IPS-NIHi7 (cell line): Measurements from ENCODE around the gene OR3A2.
A peak's percentile ranks its signal among the peaks of the same experiment; 100 is the strongest.
"Not testable (repeated sequence)": the region's sequence is repeated elsewhere in the genome, so short reads cannot be mapped to it uniquely, and the experiment has no call there.

ENCODE experiments used
- DNase-seq: peaks from one replicate; pipeline ENCODE4 v3.0.0; 2012; ENCODE audit warnings: mixed read lengths; ENCODE audit errors: extremely low spot score

The OR3A2 gene

DNA sequence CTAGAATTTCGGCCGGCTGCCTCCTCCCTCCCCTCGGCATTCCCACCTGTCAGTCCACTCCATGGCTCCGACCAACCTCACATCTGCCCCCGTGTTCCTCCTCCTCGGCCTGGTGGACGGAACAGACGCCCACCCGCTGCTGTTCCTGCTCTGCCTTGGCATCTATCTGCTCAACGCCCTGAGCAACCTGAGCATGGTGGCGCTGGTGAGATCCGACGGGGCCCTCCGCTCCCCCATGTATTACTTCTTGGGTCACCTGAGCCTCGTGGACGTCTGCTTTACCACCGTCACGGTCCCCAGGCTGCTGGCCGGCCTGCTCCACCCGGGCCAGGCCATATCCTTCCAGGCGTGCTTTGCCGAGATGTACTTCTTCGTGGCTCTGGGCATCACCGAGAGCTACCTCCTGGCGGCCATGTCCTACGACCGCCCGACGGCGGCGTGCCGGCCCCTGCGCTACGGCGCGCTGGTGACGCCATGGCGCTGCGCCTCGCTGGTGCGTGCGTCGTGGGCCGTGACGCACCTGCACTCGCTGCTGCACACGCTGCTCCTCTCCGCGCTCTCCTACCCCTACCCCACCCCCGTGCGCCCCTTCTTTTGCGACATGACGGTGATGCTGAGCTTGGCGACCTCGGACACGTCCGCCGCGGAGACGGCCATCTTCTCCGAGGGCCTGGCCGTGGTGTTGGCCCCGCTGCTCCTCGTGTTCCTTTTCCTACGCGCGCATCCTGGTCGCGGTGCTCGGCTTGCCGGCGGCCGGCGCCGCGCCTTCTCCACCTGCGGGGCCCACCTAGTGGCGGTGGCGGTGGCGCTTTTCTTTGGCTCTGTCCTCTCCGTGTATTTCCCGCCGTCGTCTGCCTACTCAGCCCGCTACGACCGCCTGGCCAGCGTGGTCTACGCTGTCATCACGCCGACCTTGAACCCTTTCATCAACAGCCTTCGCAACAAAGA, at the start of gene OR3A2:
OR3A2 (minus strand) TSS at position 440 of the 948 bp plus-strand sequence.
- DNase-seq = peak; percentile 46

DNA sequence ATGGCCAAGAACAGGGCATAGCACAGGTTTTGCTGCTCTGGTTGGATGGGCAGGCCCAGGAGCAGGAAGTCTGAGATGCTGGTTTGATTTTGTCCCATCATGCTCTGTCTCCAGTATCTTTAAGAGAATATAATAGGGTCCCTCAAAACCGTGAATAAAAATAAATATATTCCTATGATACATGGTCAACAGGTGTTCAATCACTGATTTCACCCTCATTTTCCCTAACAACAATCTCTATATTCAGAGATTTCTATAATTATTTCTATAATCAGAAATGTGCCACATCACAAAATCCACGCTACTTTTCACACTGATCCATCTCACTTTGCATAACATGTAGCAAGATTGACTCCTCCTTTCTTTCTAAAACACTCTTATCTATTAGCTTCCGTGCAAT, 47.6 kb upstream of the OR3A2 start, which contains the start of gene OR1E2:
OR1E2 (minus strand) TSS at position 101 of the 400 bp plus-strand sequence; CDS start at position 101, 0 bp downstream.
- no peak for DNase-seq

DNA sequence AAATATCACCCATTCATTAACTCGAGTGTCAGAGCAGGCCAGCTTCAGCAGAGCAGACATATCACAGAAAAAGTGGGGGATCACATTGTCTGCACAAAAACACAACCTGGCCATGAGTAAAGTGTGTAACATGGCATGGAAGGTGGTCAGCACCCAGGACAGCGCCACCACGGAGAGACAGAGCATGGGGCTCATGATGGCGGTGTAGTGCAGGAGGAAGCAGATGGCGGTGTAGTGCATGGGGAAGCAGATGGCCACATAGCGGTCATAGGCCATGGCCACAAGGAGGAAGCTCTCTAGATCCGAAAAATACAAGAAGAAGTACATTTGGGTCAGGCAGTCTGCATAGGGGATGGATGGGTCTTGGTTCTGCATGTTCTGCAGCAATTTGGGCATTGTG, 47.1 kb upstream of the OR3A2 start:
- peak; percentile 36 for DNase-seq

DNA sequence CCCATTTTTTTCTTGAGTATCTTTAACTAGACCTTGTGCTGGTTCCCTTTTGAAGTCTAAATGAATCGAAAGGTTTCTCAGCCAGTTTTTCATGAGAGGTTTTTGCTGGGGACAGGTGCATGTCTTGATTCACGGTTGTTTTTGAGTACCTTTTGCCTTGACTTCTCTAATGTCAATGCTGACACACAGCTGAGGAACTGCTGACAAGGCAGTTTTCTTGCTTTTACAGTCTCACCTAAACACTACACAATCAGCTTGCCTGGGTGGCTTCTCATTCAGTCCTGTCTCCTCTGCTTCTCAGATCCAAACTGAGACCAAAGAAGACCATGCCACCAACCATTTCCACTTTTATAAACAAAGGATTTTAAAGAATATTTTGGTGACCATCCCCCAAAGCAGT, 32.1 kb upstream of the OR3A2 start:
- no peak for DNase-seq

DNA sequence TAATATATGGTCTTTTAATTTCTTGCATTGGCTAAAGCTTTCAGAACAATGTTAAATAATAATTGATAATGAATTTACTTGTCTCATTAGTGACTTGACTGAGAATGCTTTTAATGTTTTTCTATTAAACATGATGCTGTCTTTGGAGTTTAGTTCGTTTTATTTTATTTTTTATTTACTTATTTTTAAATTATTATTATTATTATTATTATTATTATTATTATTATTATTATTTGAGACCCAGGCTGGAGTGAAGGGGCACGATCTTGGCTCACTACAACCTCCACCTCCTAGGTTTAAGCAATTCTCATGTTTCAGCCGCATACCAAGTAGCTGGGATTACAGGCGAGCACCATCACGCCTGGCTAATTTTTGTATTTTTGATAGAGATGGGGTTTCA, 29.5 kb upstream of the OR3A2 start:
- DNase-seq = no peak

DNA sequence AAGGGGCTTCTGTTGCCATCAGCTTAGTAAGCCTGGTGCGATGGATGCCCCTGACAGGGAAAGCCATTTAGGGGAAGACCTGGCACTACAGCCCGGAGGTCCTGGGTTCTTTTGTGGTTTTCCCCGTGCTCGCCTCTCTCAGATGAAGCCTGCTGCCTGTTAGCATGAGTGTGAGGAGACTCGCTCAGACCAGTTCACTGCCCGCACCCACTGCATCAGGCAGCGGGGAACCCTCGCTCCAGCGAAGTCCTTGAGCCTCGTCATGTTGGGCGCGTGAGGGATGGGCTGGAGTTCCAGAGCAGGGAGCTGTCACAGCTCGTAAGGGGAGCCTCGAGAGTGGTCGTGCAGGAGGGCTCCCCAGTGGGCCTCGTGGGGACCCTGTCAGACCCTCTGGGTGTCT, 26.1 kb upstream of the OR3A2 start:
- DNase-seq = not testable (repeated sequence)

DNA sequence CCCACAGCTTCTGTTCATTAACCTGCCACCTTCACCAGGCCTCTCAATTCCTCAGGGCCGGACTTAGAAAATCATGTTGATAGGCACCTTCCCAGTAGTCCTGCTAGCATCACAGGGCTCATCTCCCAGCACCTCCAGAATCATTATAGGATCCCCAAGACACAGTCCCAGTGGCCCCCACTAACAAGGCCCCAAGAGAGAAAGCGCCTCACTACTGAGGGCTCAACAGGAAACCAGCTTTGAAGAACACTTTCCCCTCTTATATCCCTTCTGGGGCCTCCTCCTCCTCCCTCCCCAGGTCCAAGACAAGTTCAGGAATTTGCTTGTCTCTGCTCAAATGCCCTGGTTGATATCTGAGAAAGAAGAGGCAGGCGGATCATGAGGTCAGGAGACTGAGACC, 25.0 kb upstream of the OR3A2 start, which contains the start of gene OR3A3:
OR3A3 (plus strand) TSS at position 301 of the 400 bp plus-strand sequence.
- DNase-seq = no peak

DNA sequence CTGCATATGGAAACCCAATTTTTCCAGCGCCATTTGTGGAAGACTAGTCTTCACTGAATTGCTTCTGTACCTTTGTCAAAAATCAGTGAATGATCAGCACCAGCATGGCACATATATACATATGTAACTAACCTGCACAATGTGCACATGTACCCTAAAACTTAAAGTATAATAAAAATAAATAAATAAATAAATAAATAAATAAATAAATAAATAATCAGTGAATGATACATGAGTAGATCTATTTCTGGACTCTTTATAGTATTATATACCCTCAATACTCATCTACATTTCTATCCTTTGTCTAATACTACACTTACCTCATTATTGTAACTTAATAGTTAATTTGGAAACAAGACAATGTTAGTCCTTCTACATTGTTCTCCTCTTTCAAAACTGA, 17.7 kb upstream of the OR3A2 start:
- not testable (repeated sequence) for DNase-seq

DNA sequence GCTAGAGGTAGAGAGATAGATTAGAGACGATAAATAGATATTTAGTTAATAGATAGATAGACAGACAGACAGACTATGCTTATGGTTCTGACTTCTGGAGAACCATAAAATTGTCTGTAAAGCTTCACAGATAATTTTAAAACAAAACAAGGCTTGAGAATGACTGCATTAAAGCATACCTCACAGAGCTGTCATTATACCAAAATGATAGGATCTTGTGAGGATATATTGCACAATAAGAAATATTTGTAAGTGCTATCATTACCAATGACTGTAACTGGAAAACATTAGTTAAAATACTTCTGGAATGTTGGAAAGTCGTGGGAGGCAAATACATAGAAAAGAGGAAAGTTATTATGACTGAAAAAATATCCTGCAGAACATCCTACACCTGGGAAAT, 15.7 kb upstream of the OR3A2 start:
- DNase-seq = no peak

DNA sequence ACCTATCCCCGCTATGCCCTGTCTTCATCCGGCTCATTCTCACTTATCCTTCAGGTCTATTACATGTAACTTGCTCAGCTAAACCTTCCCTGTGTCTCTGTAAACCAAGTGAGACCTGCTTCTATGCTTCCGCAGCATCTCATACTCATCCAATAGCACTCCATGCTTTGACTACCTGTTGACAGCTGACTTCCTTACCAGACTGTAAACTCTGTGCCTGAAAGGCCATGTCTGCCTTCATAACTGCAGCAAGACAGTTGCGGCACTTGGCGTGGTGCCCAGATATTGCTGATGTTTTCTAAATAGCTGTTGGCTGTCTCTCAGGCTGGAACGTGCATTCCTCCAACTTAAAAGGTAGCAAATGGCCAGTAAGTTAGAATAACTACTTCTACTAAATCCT, 13.9 kb upstream of the OR3A2 start:
- DNase-seq = no peak

DNA sequence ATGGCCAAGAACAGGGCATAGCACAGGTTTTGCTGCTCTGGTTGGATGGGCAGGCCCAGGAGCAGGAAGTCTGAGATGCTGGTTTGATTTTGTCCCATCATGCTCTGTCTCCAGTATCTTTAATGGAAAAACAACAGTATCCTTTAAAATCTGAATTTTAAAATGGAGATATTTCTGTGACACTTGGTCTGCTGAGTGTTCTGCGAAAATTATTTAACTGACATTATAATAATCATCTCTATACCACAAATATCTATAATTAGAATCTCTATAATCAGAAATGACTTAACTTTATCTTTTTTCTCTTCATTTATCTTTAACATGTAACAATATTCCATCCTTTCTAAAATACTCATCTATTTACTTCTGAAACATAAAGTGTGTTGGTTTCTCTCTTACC, 12.2 kb upstream of the OR3A2 start, which contains the start of gene OR1E1:
OR1E1 (minus strand) TSS at position 101 of the 400 bp plus-strand sequence; CDS start at position 101, 0 bp downstream.
- DNase-seq = no peak

DNA sequence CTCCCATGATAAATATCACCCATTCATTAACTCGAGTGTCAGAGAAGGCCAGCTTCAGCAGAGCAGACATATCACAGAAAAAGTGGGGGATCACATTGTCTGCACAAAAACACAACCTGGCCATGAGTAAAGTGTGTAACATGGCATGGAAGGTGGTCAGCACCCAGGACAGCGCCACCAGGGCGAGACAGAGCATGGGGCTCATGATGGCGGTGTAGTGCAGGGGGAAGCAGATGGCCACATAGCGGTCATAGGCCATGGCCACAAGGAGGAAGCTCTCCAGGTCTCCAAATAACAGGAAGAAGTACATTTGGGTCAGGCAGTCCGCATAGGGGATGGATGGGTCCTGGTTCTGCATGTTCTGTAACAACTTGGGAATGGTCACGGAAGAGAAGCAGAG, 11.7 kb upstream of the OR3A2 start:
- DNase-seq = not testable (repeated sequence)

DNA sequence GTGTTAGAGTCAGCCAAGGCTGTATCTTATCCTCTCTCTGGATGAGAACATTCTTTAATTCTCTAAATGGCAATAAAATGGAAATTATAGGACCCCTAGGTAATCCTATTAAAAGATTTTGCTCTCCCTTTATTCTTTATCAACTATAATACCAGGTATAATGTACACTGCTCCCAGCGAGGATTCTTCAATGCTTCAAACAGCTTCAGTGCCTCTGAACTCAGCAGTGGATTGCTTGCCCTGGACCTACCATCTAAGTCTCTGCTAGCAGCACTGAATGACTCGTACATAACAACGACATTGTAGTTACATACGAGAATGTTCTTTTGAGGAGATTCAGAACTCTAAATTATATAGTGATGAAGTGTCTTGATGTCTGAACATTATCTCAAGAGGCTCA, 3.7 kb upstream of the OR3A2 start:
- peak; percentile 1 for DNase-seq

DNA sequence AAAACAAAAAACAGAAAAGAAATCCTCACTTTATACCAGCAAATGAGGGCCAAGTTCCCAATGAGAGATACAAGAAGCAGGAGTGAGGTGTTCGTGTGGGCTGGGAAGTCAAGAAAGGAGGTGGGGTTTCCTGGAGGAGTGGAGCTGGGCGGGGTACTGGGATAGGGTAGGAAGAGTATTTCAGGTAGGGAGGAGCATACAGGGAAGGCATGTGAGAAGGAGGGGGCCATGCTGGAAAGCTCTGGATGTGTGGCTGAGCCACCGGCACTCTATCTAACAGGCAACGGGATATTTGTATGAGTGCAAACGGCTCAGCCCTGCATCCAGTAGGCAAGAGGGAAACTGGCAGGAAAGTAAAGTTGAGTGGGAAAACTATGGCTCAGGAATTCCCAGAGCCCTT, 4.2 kb downstream of the OR3A2 start:
- peak; percentile 10 for DNase-seq

DNA sequence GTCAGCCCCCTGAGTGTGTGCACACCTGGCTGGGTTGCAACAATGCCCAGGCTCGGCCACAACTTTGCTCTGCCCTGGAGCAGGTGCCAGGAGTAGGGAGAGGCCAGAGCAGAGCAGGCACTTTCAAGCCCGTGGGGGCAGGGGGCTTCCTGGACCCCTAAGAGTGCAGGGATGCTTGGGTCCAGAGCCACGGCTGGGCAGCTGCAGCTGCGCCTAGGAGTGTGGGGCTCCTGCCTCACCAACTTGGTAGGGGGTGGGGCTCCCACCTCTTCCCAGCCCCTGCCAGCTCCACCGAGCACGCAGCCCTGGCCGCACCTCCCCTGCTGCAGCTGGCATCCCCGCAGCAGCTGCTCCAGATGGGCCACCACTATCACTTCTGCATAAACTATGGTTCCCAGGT, 7.8 kb downstream of the OR3A2 start:
- no peak for DNase-seq

DNA sequence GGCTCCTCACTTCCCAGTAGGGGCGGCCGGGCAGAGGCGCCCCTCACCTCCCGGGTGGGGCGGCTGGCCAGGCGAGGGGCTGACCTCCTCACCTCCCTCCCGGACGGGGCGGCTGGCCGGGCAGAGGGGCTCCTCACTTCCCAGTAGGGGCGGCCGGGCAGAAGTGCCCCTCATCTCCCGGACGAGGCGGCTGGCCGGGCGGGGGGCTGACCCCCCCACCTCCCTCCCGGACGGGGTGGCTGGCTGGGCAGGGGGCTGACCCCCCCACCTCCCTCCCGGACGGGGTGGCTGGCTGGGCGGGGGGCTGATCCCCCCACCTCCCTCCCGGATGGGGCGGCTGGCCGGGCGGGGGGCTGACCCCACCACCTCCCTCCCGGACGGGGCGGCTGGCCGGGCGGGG, 14.9 kb downstream of the OR3A2 start:
- DNase-seq = not testable (repeated sequence)

DNA sequence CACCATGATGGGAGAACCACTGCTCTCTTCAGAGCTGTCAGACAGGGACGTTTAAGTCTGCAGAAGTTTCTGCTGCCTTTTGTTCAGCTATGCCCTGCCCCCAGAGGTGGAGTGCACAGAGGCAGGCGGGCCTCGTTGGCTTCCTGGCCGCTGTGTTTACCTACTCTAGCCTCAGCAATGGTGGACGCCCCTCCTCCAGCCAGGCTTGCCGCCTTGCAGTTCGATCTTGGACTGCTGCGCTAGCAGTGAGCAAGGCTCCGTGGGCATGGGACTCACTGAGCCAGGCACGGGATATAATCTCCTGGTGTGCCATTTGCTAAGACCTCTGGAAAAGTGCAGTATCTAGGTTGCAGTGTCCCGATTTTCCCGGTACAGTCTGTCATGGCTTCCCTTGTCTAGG, 43.3 kb downstream of the OR3A2 start:
- not testable (repeated sequence) for DNase-seq

DNA sequence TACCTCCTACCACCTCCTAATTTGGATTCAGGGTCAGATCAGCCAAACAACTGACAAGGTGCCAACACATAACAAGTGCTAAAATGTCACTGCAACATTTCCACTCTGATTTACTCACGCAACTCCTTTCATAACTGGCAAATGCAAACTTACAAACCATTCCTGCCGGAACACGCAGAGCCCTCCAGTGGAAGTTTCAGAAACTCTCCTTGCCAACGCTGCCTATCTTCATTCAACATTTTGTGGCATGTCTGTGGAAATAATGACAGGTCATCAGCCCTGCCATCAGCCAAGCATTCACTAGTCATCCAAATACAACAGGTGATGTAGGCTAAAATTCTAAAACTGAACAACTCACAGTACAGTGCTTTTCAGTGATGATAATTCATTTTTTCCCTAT, 50.2 kb downstream of the OR3A2 start:
- no peak for DNase-seq

DNA sequence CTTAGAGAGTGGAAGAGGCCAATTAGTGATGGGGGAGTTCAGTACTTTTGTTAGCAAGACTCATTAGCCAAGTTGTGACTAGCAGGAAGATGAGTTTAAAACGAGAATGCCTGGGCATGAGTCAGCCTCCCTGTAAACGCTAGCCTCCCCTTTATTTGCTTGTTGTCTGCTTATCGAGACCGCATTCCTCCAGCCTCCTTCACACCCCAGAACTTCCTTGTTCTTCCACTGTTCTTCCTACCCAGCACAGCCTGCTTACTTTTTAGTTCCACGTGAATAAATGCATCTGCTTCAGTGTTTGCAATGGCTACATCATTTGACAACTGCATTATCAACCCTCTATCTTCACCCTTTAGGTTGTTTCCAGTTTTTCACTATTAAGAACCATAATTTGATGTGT, 67.8 kb downstream of the OR3A2 start:
- no peak for DNase-seq

DNA sequence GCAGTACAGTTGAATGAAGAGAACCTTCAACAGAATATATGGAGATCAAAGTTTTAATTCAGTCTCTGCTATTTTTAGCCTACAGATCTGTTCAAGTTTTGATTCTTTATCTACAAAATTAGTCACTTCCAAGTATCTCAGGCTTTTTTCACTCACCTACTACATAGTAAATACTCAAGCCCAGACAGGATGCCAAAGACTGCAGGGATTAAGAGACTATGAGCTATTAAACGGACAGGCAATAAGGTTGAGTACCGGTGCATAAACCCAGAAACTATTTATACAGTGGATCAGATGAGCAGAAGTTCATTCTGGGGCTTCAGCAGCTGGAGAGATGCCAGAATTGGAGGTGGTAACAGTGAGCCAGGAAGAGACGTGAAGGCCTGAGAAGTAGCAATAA, 69.3 kb downstream of the OR3A2 start:
- no peak for DNase-seq

DNA sequence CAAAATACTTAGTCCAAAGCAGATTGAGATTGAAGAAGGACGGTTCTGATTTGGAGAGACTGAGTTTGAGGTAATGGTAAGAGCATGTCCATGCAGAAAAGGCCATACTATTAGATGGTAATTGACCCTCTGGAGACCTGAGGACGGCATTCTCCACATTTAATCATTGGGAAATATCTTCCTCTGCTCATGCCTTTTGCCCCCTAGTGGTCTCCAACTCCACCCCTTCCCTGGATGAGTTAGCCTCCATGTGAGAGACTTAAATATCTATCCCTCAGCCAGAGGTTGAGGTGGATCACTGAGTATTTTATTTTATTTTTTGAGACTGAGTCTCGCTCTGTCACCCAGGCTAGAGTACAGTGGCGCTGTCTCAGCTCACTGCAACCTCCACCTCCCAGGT, 77.5 kb downstream of the OR3A2 start:
- no peak for DNase-seq

DNA sequence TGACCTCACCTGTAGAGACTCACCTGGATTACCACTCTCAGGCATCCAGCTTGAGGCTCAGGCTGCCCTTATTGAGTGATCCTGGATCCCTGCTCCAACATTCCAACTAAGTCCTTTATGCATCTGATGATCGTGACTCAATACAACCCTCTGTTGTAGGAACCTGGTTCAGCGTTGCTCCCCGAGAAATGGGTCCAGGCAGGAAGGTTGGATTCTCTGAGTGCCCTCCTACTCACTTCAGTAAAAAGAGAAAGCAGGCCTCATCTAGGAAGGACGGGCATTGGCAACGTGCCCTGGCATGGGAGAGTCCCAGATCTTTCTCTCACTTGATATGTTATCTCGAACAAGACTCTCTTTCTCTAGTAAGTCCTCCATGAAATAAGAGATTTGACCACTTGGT, 87.8 kb downstream of the OR3A2 start, which contains the start of gene OR3A1:
OR3A1 (minus strand) TSS at position 101 of the 400 bp plus-strand sequence. CDS start 5,778 bp downstream, outside the sequence.
- DNase-seq = no peak

DNA sequence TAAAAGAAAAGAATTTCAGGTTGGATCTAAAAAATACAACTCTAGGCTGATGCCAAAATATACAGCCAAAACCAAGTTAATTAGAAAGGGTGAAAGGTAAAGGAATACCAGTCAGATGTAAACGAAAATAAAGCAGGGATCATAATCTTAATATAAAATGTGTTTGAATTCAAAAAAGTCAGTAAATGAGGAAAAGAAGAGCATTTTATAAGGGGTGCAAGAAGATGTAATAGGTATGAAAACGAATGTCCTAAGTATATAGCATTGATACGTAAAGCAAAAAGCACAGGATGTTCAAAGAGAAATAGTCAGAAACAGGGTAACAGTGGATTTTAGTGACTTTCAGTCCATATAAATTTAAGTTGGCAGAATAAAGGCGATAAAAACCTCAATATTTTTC, 90.5 kb downstream of the OR3A2 start:
- no peak for DNase-seq
